OCI-LY7 (cell line): Measurements from ENCODE around the gene FOXP1. TPM values are rescaled to one million over a fixed set of nuclear protein-coding genes. Genes with fewer than 3 reads are reported as not detected.

Experiments used
- BruUV-seq: library from RNA; stranded (reverse); fragments of 400-500 nt; replicated peaks from 2 replicates; lab custom pipeline; 2021; lab: Mats Ljungman, UMichigan
- CTCF ChIA-PET: fragments of 300-600 bp; sonication (Branson Sonifier 250); formaldehyde crosslinking; loops from one replicate; lab custom pipeline; 2022; ENCODE audit warnings: antibody characterized with exemption; ENCODE audit not compliant: unreplicated experiment; lab: Charles Lee
- POLR2A ChIA-PET: fragments of 300-600 bp; sonication (Branson Sonifier 250); formaldehyde crosslinking; loops from one replicate; lab custom pipeline; 2022; ENCODE audit warnings: antibody characterized with exemption; lab: Charles Lee
- DNase-seq: peaks from one replicate; pipeline ENCODE4 v3.0.0-alpha.2; 2015; ENCODE audit warnings: low spot score
- H2AFZ ChIP-seq: fragments of 200-600 bp; sonication (generic), shearing (Covaris generic); 2 replicates; pipeline ENCODE4 v1.6.1; 2014; ENCODE audit warnings: mild to moderate bottlenecking, antibody characterized with exemption, low read length, moderate library complexity
- H3K27ac ChIP-seq: fragments of 200-600 bp; sonication (generic); 2 replicates; pipeline ENCODE4 v1.5.1; 2014; ENCODE audit warnings: mixed run types, low read depth, mild to moderate bottlenecking, moderate library complexity, low read length, inconsistent platforms; ENCODE audit not compliant: poor library complexity, severe bottlenecking
- H3K36me3 ChIP-seq: fragments of 200-600 bp; sonication (generic); 2 replicates; pipeline ENCODE4 v1.6.1; 2014; ENCODE audit warnings: mild to moderate bottlenecking, antibody characterized with exemption, low read length, moderate library complexity, mixed read lengths; ENCODE audit not compliant: insufficient read depth
- H3K4me1 ChIP-seq: fragments of 200-600 bp; sonication (generic); 2 replicates; pipeline ENCODE4 v1.5.1; 2014; ENCODE audit warnings: mild to moderate bottlenecking, low read length; ENCODE audit not compliant: insufficient read depth, poor library complexity, severe bottlenecking
- H3K4me2 ChIP-seq: fragments of 200-600 bp; sonication (generic); 2 replicates; pipeline ENCODE4 v1.6.1; 2014; ENCODE audit warnings: mild to moderate bottlenecking, low read length
- H3K4me3 ChIP-seq: fragments of 200-600 bp; sonication (generic); 2 replicates; pipeline ENCODE4 v1.5.1; 2014; ENCODE audit warnings: mild to moderate bottlenecking, low read depth, low read length; ENCODE audit not compliant: poor library complexity, severe bottlenecking
- H3K79me2 ChIP-seq: fragments of 200-600 bp; sonication (generic); 2 replicates; pipeline ENCODE4 v1.6.1; 2016; ENCODE audit warnings: low read depth, mild to moderate bottlenecking, low read length, moderate library complexity, mixed read lengths; ENCODE audit not compliant: insufficient read depth
- H3K9me2 ChIP-seq: fragments of 200-600 bp; sonication (generic); 2 replicates; pipeline ENCODE4 v1.6.1; 2016; ENCODE audit warnings: mild to moderate bottlenecking, low read length, mixed read lengths; ENCODE audit not compliant: insufficient read depth
- H3K9me3 ChIP-seq: fragments of 200-600 bp; sonication (generic); 2 replicates; pipeline ENCODE4 v1.6.1; 2014; ENCODE audit warnings: mild to moderate bottlenecking, mixed run types, low read length, mixed read lengths
- H4K20me1 ChIP-seq: fragments of 200-600 bp; sonication (generic); 2 replicates; pipeline ENCODE4 v1.6.1; 2014; ENCODE audit warnings: mild to moderate bottlenecking, antibody characterized with exemption, low read length, moderate library complexity, mixed read lengths; ENCODE audit not compliant: insufficient read depth
- EZH2phosphoT487 ChIP-seq: fragments of 200-600 bp; sonication (generic); IDR thresholded peaks from 2 replicates; pipeline ENCODE4 v1.6.1; 2018; ENCODE audit warnings: low read depth, borderline replicate concordance, mild to moderate bottlenecking, mixed run types, antibody characterized with exemption, low read length, moderate library complexity, mixed read lengths
- intact Hi-C: fragments of 100-400 bp; cut with micrococcal nuclease; formaldehyde crosslinking; loops from one replicate; pipeline ENCODE4 v1.10.0; 2022; ENCODE audit not compliant: unreplicated experiment
- total RNA-seq, 2 experiments: library from RNA; depleted of rRNA in 1 of 2; stranded (reverse); fragments of >200 nt in 1 of 2; shearing (Covaris generic) in 1 of 2; gene quantifications; 2 replicates each; pipeline ENCODE4 v1.2.3, GENCODE V29; 2014 to 2022
- TF ChIP-seq, protein P1 (sequence below): fragments of 200-600 bp; sonication (generic); conservative IDR thresholded peaks from 2 replicates; pipeline ENCODE4 v1.5.1; 2014; ENCODE audit warnings: mild to moderate bottlenecking, antibody characterized with exemption, low read length, moderate library complexity, mixed read lengths

FOXP1 gene
- total RNA-seq, 2 experiments from 2014 or later: 87.3 to 151 TPM

- no peaks in the 10 kb centered on the region for H3K9me2 ChIP-seq
- peaks cover 98% of the 10 kb centered on the region for H3K79me2 ChIP-seq
- no peak for TF ChIP-seq EZH2phosphoT487
- peaks cover 43% of the 10 kb centered on the region for H3K36me3 ChIP-seq
- DNase-seq: no peak
- POLR2A ChIA-PET: interaction anchor here (0.6 to 4.7 kb wide), 7 partner anchors 11 to 135 kb away, joined by 3 to 55 read pairs (median 5); no protein-coding TSS in a partner anchor
- no TSS peak for BruUV-seq
- CTCF ChIA-PET: no interaction called here
- H3K9me3 ChIP-seq: no peaks in the 10 kb centered on the region
- peak overlapping the region; percentile 88 for H3K27ac ChIP-seq
- no peak overlapping the region for H2AFZ ChIP-seq
- peak overlapping the region; percentile 92 for H3K4me2 ChIP-seq
- H3K4me1 ChIP-seq: peaks cover 55% of the 10 kb centered on the region
- intact Hi-C loops: loop anchor here (1.0 kb wide), 1 partner anchor 8 kb away; no protein-coding TSS in a partner anchor
- H4K20me1 ChIP-seq: peaks cover 8% of the 10 kb centered on the region; the same call in 1 of the 2 replicates
- peak overlapping the region; percentile 90 for H3K4me3 ChIP-seq
Observed at GRCh38 chr3:71577011-71577410, 6.5 kb downstream of the FOXP1 start.

DNA sequence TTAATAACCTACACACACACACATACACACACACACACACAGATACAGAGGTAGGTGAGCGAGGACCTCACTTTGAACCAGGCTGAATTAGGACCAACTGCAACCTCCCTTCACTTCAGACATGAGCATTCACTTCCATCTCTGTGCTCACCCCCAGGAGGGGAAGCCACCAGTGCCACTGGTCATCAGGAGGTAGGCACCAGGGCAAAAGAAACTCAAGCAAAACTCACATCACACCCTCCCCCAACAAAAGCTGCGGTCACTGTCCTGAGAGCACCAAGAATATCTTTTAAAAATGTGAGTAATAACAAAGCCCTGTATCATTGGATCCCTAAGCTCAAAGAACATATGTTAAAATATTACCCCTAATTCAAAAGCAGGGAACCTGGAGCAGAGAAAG, 8.1 kb downstream of the FOXP1 start:
- no peak overlapping the region for H3K27ac ChIP-seq
- H3K4me1 ChIP-seq: peaks cover 63% of the 10 kb centered on the region
- H3K4me2 ChIP-seq: peak overlapping the region; percentile 92
- no peaks in the 10 kb centered on the region for H3K9me2 ChIP-seq
- no peaks in the 10 kb centered on the region for H3K9me3 ChIP-seq
- intact Hi-C loops: no loop called here
- TF ChIP-seq, protein P1, sequence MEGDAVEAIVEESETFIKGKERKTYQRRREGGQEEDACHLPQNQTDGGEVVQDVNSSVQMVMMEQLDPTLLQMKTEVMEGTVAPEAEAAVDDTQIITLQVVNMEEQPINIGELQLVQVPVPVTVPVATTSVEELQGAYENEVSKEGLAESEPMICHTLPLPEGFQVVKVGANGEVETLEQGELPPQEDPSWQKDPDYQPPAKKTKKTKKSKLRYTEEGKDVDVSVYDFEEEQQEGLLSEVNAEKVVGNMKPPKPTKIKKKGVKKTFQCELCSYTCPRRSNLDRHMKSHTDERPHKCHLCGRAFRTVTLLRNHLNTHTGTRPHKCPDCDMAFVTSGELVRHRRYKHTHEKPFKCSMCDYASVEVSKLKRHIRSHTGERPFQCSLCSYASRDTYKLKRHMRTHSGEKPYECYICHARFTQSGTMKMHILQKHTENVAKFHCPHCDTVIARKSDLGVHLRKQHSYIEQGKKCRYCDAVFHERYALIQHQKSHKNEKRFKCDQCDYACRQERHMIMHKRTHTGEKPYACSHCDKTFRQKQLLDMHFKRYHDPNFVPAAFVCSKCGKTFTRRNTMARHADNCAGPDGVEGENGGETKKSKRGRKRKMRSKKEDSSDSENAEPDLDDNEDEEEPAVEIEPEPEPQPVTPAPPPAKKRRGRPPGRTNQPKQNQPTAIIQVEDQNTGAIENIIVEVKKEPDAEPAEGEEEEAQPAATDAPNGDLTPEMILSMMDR: no peak
- no peak for TF ChIP-seq EZH2phosphoT487
- ChIA-PET CTCF (no interaction called here), POLR2A (interaction anchor here (1.1 to 4.7 kb wide), 5 partner anchors 10 to 186 kb away, joined by 3 to 55 read pairs (median 3); no protein-coding TSS in a partner anchor)
- H3K79me2 ChIP-seq: peaks cover 100% of the 10 kb centered on the region
- H2AFZ ChIP-seq: no peak overlapping the region
- no peak for DNase-seq
- BruUV-seq: no TSS peak
- peaks cover 59% of the 10 kb centered on the region for H3K36me3 ChIP-seq
- H3K4me3 ChIP-seq: no peak overlapping the region
- H4K20me1 ChIP-seq: peaks cover 8% of the 10 kb centered on the region; the same call in 1 of the 2 replicates

- peaks cover 97% of the 10 kb centered on the region for H3K79me2 ChIP-seq
- no peak overlapping the region for H2AFZ ChIP-seq
- H3K9me2 ChIP-seq: no peaks in the 10 kb centered on the region
- intact Hi-C loops: no loop called here
- TF ChIP-seq, protein P1: no peak
- no peak for TF ChIP-seq EZH2phosphoT487
- peaks cover 66% of the 10 kb centered on the region for H3K36me3 ChIP-seq
- POLR2A ChIA-PET: interaction anchor here (0.6 to 1.1 kb wide), 4 partner anchors 9 to 404 kb away, joined by 3 to 6 read pairs (median 4); no protein-coding TSS in a partner anchor
- H4K20me1 ChIP-seq: peaks cover 8% of the 10 kb centered on the region; the same call in 1 of the 2 replicates
- H3K4me3 ChIP-seq: no peak overlapping the region
- no TSS peak for BruUV-seq
- H3K9me3 ChIP-seq: no peaks in the 10 kb centered on the region
- peaks cover 81% of the 10 kb centered on the region for H3K4me1 ChIP-seq
- H3K27ac ChIP-seq: no peak overlapping the region
- H3K4me2 ChIP-seq: peak overlapping the region; percentile 29
- DNase-seq: no peak
- CTCF ChIA-PET: no interaction called here
Observed at GRCh38 chr3:71573181-71573580, 10.3 kb downstream of the FOXP1 start.
